ENCODE results near the gene COL6A1.

DNA sequence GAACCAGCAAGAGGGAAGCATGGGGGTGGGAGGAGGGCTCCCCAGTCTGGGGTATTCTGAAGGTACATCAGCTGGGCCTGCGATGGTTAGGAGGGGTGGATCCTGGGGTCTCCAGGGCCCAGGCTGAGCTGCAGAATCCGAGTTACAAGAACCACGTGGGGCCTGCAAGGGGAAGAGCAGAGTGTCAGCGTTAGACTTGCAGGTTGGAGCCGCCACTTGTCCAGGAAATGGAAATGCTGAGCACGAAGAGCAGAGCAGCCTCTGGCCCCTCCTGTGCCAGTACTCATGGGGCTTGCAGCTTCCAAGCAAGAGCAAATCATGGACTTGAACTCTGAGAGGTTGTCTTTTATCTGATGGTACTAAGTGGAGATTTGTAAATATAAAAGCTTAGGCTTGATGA is 47.5 kb upstream of the COL6A1 start:
- TF ChIP-seq, protein P1, sequence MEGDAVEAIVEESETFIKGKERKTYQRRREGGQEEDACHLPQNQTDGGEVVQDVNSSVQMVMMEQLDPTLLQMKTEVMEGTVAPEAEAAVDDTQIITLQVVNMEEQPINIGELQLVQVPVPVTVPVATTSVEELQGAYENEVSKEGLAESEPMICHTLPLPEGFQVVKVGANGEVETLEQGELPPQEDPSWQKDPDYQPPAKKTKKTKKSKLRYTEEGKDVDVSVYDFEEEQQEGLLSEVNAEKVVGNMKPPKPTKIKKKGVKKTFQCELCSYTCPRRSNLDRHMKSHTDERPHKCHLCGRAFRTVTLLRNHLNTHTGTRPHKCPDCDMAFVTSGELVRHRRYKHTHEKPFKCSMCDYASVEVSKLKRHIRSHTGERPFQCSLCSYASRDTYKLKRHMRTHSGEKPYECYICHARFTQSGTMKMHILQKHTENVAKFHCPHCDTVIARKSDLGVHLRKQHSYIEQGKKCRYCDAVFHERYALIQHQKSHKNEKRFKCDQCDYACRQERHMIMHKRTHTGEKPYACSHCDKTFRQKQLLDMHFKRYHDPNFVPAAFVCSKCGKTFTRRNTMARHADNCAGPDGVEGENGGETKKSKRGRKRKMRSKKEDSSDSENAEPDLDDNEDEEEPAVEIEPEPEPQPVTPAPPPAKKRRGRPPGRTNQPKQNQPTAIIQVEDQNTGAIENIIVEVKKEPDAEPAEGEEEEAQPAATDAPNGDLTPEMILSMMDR (IDR thresholded peaks at IDR 0.05; ENCODE audit: low read depth, low read length, poor library complexity, severe bottlenecking): no peak
- TF ChIP-seq EZH2phosphoT487 (IDR thresholded peaks at IDR 0.05; ENCODE audit: borderline replicate concordance, low read length): no peak

Measured in DOHH2 (cell line).